Left colon (tissue), 2 donors: ENCODE data around the gene ZNF646. TPM values are rescaled to one million over a fixed set of nuclear protein-coding genes. Genes with fewer than 3 reads are reported as not detected.

Experiments
- ATAC-seq: fragments of 200-7000 bp; cut with Tn5 transposase; one replicate; pipeline ENCODE4 v1.9.1; 2020; ENCODE audit warnings: mild to moderate bottlenecking, moderate library complexity
- DNase-seq, 2 donors: peaks; one replicate each; pipeline ENCODE4 v3.0.0-alpha.2; 2020
- intact Hi-C, 2 donors: fragments of 100-400 bp; cut with DNase I in 1 of 2; cut with micrococcal nuclease in 1 of 2; formaldehyde crosslinking; loops; one replicate each; pipeline versions ENCODE4 v1.11.2 to v1.14.0; 2022; cut with DNase I, micrococcal nuclease
- total RNA-seq, 2 donors: library from RNA; stranded (reverse); fragmentation: NEBNext Ultra II Directional; extraction: Animal tissue kit (Norgen Biotek cat#: 25700); gene quantifications; one replicate each; pipeline ENCODE4 v1.2.1, GENCODE V29; 2021
- donor health status: DM: no; HTN: no; CAD: no.
- donor health status: DM: yes; HTN: yes; CAD: no.

ZNF646 gene
- total RNA-seq, 2 donors from 2014 or later = 15.3 to 17.3 TPM

GRCh38 chr16:31117384-31118222, 43.4 kb downstream of the ZNF646 start, which contains the start of gene KAT8:
TSS of gene KAT8 (plus strand) at chr16:31117664. CDS start at chr16:31117682, 18 bp downstream.
- intact Hi-C loops = no loop called here
- ATAC-seq = peak; percentile 87
- peak; percentile 98 to 99 for DNase-seq

DNA sequence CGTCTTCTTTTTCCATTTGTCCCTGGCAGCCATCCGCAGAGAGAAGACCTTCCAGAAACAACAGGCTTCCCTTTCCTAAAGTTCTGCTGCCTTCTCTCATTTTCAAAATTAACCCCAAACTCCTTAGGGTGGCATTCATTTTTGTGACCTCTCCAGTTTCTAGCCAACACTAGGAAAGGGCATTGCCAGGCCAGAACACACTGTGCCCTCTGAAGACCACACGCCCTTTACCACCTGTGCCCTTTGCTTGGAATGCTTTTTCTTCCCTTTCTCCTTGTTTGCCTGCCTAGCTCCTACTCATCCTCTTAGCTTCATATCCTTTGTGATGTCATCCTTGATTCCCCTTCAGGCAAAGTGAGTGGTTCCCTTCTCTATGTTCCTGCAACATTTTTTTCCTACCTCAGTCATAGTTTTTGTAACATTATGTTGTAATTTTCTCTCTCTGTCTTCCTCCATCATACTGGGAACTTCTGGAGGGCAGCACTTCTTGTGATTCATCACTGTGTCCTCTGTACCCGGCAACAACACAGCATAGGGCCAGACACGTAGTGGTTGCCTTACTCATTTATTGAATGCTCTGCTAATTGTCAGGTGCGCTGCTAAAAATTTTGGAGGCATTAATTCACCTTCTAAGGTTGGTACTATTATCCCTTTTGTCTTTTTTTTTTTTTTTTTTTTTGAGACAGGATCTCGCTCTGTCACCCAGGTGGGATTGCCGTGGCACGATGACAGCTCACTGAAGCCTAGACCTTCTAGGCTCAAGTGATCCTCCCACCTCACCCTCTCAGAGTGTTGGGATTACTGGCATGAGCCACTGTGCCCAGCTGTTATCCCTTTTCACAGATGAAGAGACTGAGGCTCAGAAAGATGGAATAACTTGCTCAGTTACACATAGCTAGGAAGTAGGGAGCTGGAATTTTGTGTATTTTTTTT, 44.3 kb downstream of the ZNF646 start:
- intact Hi-C loops = no loop called here
- no peak for ATAC-seq
- DNase-seq = no peak

GRCh38 chr16:31120129-31120528, 45.9 kb downstream of the ZNF646 start:
- ATAC-seq (no peak), DNase-seq (no peak)
- intact Hi-C loops = no loop called here

DNA sequence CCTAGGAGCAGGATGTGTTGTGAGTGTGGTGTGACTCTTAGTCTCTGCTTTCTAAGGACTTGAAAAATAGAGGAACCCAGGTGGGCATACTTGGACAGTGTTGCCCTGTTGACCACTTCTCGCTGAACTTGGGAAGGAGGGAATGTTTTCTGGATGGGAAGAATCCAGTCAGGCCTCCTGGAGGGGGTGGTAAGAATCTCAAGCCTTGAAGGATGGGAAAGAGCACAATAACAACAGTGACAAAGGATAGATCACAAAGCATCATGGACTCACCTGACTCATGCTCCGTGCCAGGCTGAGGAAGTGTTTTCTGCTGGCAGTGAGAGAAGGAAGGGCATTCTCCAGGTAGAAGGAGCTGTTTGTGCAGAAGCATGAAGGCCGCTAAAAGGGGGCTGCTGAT, 51.6 kb downstream of the ZNF646 start:
- no peak for DNase-seq
- intact Hi-C loops = no loop called here
- no peak for ATAC-seq

GRCh38 chr16:31127182-31127581, 53.0 kb downstream of the ZNF646 start:
- DNase-seq = no peak
- ATAC-seq = no peak
- intact Hi-C loops = no loop called here

DNA sequence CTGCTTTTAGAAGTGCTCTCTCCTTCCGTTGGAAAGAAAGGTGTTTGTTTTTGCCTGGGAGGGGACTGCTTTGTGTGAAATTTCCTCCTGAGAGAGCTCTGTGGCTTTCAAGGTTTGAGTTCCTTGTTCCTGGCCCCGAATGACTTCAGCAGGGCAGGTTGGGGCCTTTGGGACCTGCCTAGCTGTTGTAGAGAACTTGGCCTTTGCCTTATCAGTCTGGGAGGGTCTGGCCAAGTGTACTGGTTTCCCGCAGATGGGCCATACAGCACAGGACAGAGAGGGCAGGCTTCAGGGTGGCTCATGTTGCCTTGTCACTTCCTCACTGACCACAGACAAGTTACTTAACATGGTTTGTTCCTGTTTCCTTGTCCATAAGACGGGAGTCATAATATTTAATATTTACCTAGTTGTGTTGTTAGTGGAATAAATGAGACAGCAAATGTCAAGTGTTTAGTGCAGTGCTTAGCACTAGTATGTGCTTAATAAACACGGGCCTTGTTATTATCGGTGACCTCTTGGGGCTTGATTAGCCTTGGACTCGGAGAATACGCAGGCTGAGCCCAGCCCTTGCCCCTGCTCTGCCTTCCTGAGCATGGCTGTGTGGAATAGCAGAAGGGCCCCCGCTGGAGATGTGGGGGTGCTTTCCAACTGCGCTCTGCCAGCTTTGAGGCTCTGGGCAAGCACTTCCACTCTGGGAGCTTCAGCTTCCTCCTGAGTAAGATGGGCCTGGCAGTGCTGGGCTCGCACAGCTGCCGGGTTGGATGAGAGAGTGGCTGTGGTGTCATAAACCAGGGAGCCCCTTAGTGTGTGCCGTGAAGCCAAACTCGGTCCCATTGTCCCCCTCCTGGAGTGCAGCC, 54.7 kb downstream of the ZNF646 start:
- intact Hi-C loops = no loop called here
- peak; percentile 68 to 88 for DNase-seq

DNA sequence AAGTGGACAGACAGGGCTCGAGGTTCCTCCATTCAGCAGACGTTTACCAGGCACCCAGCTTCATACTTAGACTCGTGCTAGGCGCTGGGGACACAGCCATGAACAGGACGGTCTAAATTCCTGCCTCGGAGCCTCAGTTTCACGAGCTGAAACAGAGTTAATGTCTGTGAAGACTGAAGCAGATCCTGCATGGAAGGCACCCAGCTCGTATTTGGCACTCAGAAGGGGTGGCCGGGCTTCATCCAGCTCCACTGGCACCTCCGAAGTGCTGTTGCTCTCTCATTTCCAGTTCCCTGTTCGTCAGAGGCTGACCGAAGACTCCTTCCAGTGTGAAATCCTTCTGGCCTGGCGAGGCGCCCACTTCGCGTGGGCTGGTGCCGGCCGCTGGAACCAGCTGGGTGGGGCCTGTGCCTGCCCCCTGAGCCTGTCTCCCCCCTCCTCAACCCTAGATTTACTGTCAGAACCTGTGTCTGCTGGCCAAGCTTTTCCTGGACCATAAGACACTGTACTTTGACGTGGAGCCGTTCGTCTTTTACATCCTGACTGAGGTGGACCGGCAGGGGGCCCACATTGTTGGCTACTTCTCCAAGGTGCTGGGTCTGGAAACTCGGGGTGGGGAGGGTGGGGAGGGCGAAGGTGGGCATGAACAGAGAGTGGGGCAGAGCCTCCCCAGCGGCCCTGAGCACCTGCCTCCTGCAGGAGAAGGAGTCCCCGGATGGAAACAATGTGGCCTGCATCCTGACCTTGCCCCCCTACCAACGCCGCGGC, 55.5 kb downstream of the ZNF646 start:
- DNase-seq (peak in 1 of 2 donors; percentile 63), ATAC-seq (no peak)
- intact Hi-C loops = no loop called here

More for the DNA sequence above, 54.7 kb downstream of the ZNF646 start:
- peak; percentile 54 for ATAC-seq

DNA sequence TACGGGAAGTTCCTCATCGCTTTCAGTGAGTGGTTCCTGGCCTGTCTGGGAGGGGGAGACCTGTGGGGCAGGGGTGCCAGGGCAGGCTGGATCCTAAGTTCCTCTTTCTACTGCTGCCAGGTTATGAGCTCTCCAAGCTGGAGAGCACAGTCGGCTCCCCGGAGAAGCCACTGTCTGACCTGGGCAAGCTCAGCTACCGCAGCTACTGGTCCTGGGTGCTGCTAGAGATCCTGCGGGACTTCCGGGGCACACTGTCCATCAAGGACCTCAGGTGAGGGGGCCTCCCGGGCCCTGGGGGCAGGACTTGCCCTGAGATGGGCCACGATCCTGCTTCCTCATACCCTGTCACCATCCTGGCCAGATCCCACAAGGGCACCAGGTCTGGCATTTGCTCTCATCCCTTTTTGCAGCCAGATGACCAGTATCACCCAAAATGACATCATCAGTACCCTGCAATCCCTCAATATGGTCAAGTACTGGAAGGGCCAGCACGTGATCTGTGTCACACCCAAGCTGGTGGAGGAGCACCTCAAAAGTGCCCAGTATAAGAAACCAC, 56.2 kb downstream of the ZNF646 start:
- no peak for DNase-seq
- peak; percentile 0 for ATAC-seq
- intact Hi-C loops = no loop called here

DNA sequence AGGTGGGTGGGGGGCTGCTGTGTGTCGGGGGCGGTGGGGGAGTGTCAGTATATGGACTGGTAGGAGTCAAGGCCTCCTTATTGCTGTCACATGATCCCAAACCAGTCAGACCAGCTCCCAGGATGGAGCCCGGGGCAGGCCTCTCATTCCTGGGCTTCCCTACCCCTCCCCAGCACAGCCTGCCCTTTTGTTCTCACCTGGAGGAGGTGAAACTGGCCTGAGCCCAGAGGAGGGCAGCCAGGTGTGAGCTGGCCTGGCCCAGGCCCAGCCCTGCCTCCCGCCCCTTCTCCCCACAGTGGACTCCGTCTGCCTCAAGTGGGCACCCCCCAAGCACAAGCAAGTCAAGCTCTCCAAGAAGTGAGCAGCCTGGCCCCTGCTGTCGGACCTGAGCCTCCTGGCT, 56.7 kb downstream of the ZNF646 start:
- intact Hi-C loops = no loop called here
- peak; percentile 87 to 95 for DNase-seq
- ATAC-seq = peak; percentile 61

DNA sequence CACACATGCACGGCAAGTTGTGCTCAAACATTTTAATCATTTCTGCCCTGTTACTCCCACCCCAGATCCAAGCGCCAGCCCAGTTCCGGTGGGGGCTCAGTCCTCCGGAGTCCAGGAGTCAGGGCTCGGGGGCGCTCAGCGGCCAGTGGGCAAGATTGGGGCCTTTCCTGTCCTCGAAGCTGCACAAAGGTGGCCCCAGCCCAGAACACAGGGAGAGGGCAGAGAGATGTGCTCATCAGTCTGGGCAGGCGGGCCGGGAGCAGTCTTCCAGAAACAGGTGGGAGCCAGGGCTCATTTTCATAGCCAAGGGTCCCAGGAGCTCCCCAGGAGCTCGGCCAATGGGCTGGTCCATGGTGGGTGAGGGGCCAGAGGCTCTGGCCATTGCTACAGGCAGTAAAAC, 57.2 kb downstream of the ZNF646 start:
- DNase-seq = no peak
- no peak for ATAC-seq
- intact Hi-C loops = no loop called here

DNA sequence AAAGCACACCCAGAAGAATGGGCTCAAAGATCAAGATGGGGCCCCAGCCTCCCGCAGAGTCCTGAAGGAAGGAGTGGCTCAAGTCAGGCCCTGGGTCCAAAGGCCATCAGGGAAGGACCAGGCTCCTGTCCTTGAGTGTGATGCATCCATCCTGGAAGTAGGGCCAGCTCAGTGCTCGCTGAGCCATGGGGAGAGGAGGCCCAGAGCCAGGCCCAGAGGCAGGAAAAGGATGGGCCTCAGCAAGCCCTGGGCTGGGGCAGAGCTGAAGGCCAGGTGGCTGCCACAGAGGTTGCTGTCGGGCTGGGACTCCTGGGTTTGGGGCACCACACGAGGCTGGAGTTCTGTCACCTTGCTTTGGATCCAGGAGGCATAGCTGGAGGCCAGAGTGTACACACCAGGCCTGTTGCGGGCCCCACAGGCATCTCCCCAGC, 57.6 kb downstream of the ZNF646 start:
- intact Hi-C loops = no loop called here
- ATAC-seq (peak; percentile 51), DNase-seq (peak; percentile 75 to 89)

DNA sequence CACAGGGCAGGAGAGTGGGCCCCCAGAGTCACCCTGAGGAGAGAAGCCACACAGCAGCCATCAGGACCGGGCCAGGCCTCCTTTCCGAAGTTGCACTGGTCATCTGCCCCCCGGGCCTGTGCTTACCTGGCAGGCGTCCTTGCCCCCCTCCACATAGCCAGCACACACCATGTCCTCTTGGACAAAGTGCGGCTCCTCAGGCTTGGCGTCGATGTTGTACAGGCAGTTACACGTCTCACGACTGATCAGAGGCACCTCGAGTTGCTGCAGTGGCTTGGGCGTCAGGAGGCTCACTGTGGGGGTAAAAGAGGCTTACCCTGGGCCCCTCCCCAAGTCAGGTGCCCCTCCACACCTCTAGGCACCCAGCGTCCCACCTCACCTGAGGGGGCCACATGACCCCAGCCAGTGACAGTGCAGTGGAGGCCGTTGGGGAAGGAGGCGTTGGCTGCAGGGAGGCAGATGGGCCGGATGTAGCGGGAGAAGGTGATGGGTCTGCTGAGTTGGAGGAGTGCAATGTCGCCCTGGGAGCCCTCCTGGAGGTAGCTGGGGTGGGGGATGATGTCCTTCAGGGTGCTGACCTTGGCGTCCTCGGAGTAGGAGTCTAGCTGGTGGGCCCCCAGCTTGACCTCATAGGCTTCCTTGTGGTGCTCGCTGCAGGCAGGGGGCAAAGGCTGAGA, 58.2 kb downstream of the ZNF646 start:
- DNase-seq (no peak), ATAC-seq (no peak)
- intact Hi-C loops = no loop called here

DNA sequence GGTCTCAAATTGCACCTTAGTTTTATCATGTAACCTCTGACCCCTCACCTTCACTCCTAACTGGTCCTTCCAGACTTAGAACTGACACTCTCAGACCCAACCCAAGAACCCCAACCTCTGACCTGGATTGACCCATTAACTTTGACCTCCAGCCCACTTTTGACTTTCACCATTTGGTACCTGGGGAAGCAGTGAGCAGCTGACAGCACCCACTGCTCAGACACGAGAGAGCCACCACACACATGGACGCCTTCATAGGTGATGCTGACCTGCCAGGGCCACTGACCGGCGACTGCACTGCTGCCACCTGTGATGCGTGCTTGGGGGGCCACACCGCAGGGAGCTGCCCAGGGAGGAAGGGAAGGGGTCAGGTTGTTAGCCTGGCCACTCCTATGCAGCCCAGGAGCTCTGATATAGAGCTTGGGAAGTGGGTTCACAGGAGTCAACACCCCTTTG, 58.9 kb downstream of the ZNF646 start:
- ATAC-seq = no peak
- no peak for DNase-seq
- intact Hi-C loops = no loop called here
